Upper lobe of right lung (tissue), 1 donor: ENCODE measurements around the gene VAPA. TPM values are rescaled to one million over a fixed set of nuclear protein-coding genes. Genes with fewer than 3 reads are reported as not detected.

Experiments
- ATAC-seq: fragments of 200-7000 bp; cut with Tn5 transposase; one replicate; pipeline ENCODE4 v1.9.1; 2020; ENCODE audit warnings: mild to moderate bottlenecking, moderate library complexity
- DNase-seq: peaks from one replicate; pipeline ENCODE4 v3.0.0-alpha.2; 2020
- H3K27ac ChIP-seq: fragments of 200-600 bp; one replicate; pipeline ENCODE4 v1.8.0; 2022
- H3K27me3 ChIP-seq: fragments of 200-600 bp; one replicate; pipeline ENCODE4 v1.8.0; 2022; ENCODE audit warnings: mild to moderate bottlenecking
- H3K36me3 ChIP-seq: fragments of 200-600 bp; one replicate; pipeline ENCODE4 v1.8.0; 2022
- H3K4me1 ChIP-seq: fragments of 200-600 bp; one replicate; pipeline ENCODE4 v1.8.0; 2022
- H3K4me3 ChIP-seq: fragments of 200-600 bp; one replicate; pipeline ENCODE4 v1.8.0; 2022; ENCODE audit warnings: mild to moderate bottlenecking
- H3K9me3 ChIP-seq: fragments of 200-600 bp; one replicate; pipeline ENCODE4 v1.8.0; 2022
- intact Hi-C: fragments of 100-400 bp; cut with DNase I; formaldehyde crosslinking; loops from one replicate; pipeline ENCODE4 v1.11.0; 2022
- total RNA-seq: library from RNA; stranded (reverse); fragmentation: NEBNext Ultra II Directional; extraction: Animal tissue kit (Norgen Biotek cat#: 25700); gene quantifications from one replicate; pipeline ENCODE4 v1.2.1, GENCODE V29; 2021
- TF ChIP-seq, protein P1 (sequence below): fragments of 200-600 bp; IDR thresholded peaks from one replicate; pipeline ENCODE4 v1.8.0; 2022; ENCODE audit warnings: antibody characterized with exemption
- donor health status: DM: no; HTN: yes; CAD: no; lungs with severe emphysema.

VAPA gene
- total RNA-seq, 1 donor from 2014 or later: 225 TPM

GRCh38 chr18:9961041-9961440 is 47.2 kb downstream of the VAPA start:
- no peaks in the 10 kb centered on the region for H3K9me3 ChIP-seq
- ATAC-seq (peak; percentile 50), DNase-seq (no peak)
- H3K27me3 ChIP-seq: no peaks in the 10 kb centered on the region
- H3K4me3 ChIP-seq: no peak overlapping the region
- peaks cover 7% of the 10 kb centered on the region for H3K36me3 ChIP-seq
- no peak overlapping the region for H3K27ac ChIP-seq
- intact Hi-C loops: no loop called here
- TF ChIP-seq, protein P1, sequence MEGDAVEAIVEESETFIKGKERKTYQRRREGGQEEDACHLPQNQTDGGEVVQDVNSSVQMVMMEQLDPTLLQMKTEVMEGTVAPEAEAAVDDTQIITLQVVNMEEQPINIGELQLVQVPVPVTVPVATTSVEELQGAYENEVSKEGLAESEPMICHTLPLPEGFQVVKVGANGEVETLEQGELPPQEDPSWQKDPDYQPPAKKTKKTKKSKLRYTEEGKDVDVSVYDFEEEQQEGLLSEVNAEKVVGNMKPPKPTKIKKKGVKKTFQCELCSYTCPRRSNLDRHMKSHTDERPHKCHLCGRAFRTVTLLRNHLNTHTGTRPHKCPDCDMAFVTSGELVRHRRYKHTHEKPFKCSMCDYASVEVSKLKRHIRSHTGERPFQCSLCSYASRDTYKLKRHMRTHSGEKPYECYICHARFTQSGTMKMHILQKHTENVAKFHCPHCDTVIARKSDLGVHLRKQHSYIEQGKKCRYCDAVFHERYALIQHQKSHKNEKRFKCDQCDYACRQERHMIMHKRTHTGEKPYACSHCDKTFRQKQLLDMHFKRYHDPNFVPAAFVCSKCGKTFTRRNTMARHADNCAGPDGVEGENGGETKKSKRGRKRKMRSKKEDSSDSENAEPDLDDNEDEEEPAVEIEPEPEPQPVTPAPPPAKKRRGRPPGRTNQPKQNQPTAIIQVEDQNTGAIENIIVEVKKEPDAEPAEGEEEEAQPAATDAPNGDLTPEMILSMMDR: no peak
- peaks cover 16% of the 10 kb centered on the region for H3K4me1 ChIP-seq

DNA sequence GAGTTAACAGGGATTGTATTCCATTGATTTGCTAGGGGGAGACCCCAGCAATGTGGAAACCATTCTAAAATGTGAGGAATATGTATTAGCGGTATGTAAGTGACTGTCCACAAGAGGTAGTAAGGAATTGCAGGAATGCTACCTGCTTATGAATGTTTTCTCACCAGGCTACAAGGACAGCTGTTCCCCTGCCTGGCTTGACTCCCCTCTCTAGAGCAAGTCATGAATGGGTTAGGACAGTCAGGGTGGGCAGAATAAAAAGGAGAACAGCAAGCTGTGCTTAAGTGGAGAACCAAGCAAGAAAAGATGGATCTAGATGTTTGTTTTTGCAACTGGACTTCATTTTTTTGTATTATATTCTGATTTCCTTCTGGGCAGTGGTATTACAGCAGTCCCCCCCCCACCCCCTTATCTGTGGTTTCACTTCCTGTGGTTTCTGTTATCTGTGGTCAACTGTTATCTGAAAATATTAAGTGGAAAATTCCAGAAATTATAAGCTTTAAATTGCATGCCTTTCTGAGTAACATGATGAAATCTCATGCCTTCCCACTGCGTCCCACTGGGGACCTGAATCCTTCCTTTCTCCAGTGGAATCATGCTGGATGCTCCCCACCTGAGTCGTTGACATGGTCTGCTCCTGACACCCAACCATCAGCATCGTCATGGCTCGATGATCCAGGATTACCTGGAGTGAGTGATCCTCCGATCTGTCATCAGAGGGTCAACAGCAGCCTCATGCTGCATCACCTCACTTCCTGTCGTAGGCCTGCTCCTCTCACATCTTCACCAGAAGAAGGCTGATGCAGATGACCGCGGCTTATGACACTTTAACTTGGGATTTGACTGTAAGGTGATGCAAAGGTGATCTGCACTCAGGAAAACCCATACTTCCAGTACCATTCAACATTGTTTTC is 52.2 kb downstream of the VAPA start:
- Histone ChIP-seq H3K27me3 (no peaks in the 10 kb centered on the region), H3K36me3 (no peaks in the 10 kb centered on the region), H3K4me1 (peaks cover 14% of the 10 kb centered on the region), H3K4me3 (no peak overlapping the region), H3K27ac (no peak overlapping the region), H3K9me3 (no peaks in the 10 kb centered on the region)
- no peak for DNase-seq
- ATAC-seq: peak; percentile 30
- TF ChIP-seq, protein P1: no peak
- intact Hi-C loops: no loop called here

DNA sequence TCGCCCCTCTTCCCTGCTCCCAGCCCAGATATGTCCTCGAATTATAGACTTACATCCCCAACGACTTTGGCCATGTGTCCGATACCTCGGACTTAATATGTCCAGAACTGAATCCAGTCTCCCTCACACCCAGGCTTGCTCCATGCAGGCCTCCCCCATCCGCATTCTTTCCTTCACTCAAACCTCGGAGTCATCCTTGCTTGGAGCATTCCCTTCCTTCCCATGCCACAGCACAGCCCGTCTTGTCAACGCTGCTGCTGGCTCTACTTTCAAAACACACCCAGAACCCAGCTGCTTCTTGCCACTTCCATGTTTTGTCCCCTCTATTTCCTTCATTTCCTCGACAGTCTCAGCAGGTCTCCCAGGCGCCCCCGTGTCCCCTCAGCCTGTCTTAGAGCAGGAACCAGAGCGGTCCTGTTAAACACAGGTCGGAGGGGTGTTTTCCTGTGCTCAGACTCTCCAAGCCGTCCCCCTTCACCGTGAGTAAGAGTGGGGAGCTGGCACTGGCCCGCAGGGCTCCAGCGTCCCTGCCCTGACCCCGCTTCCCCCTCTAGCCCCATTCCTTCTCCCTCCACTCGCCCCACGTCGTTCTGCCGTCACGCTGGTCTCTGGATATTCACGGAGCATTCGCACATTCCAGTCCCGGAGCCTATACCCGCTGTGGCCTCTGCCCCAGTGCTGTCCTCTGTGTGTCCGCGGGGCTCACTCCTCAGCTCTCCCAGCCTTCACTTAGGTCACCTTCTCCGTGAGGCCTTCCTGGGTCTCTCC is 54.4 kb downstream of the VAPA start:
- Histone ChIP-seq H3K36me3 (no peaks in the 10 kb centered on the region), H3K4me1 (peaks cover 10% of the 10 kb centered on the region), H3K9me3 (no peaks in the 10 kb centered on the region), H3K27me3 (no peaks in the 10 kb centered on the region), H3K4me3 (no peak overlapping the region), H3K27ac (no peak overlapping the region)
- intact Hi-C loops: no loop called here
- no peak for DNase-seq
- peak; percentile 13 for ATAC-seq
- TF ChIP-seq, protein P1: no peak

DNA sequence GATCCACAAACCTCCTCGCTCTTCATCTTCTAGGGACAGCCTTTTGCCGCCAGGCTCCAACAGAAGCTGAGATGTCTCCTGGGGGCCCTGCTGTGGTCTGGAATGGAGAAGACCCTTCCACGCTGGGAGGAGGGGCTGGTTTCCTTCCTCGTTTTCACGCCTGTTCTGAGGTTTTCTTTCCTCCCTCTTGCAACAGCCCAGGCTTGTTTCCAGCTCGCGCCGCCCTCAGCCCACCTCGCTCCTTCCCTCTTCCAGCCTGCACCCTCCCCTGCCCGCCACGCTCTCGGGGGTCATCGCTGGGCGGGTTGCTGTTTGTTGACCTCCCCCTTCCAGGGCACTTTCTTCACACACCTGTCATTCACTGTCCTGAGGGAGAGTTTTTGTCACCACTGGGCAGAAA is 55.4 kb downstream of the VAPA start:
- H3K4me3 ChIP-seq: no peak overlapping the region
- DNase-seq: no peak
- H3K27me3 ChIP-seq: no peaks in the 10 kb centered on the region
- TF ChIP-seq, protein P1: no peak
- H3K27ac ChIP-seq: no peak overlapping the region
- intact Hi-C loops: no loop called here
- H3K4me1 ChIP-seq: peaks cover 10% of the 10 kb centered on the region
- no peaks in the 10 kb centered on the region for H3K9me3 ChIP-seq
- peak; percentile 10 for ATAC-seq
- H3K36me3 ChIP-seq: no peaks in the 10 kb centered on the region

DNA sequence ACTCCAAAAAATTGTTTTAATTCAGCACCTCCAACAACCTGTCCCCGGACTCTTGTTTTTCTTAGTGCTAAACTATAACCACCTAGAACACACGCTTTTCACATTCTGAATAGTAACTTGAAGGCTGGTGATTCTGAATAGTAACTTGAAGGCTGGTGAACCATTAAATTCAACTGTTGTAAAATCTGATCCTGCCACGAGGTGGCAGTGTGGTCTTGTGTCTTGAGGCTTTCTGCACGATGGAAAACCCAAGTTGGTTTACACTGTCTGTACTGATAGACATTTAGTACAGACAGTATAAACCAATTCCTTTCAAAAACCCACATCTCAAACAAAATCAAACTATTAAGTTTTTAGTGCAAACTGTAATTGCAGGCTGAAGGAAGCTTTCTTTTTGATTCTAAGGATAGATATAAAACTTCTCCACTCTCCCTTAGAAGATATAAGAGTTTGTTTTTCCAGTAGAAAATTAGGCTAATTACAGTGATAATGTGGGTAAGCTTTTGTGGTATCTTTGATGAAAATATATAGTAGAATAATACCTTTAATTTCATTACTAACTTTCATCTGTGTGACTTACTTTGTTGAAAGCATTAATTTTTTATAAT is 57.6 kb downstream of the VAPA start:
- TF ChIP-seq, protein P1: peak; percentile 81
- no peak for DNase-seq

More for the DNA sequence above, 57.6 kb downstream of the VAPA start:
- H3K4me3 ChIP-seq: no peak overlapping the region
- no peaks in the 10 kb centered on the region for H3K27me3 ChIP-seq
- H3K9me3 ChIP-seq: peaks cover 3% of the 10 kb centered on the region
- H3K4me1 ChIP-seq: peaks cover 1% of the 10 kb centered on the region
- no peaks in the 10 kb centered on the region for H3K36me3 ChIP-seq
- ATAC-seq: peak; percentile 89
- intact Hi-C loops: loop anchor here (5.0 kb wide), 1 partner anchor 551 kb away; no protein-coding TSS in a partner anchor
- no peak overlapping the region for H3K27ac ChIP-seq
